Measurements from ENCODE around the gene TNFSF10. TPM values are rescaled to one million over a fixed set of nuclear protein-coding genes. Genes with fewer than 3 reads are reported as not detected.
A peak's percentile ranks its signal among the peaks of the same experiment; 100 is the strongest.

TNFSF10 gene
- total RNA-seq, 4 donors from 2014 or later, result 23.3 to 31.4 (median 27.7) TPM

DNA sequence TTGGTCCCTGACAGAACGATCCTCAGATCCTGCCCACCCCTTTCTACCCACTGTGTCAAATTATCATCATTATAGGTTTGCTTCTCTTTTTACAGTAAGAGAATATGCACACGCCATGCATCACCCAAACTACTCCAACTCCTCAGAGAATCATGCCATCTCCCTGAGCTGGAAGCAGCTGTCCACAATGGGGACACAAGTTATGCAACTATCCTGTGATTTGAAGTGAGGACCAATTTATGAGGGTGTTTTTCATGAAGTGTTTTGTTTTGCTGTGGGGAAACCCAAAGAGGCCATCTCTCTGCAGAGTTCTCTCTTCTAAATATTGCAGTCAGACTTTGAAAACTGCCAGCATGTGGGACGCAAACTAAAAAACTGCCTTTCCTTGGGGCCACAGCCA lies 35.8 kb upstream of the TNFSF10 start:
- TF ChIP-seq, protein P1, sequence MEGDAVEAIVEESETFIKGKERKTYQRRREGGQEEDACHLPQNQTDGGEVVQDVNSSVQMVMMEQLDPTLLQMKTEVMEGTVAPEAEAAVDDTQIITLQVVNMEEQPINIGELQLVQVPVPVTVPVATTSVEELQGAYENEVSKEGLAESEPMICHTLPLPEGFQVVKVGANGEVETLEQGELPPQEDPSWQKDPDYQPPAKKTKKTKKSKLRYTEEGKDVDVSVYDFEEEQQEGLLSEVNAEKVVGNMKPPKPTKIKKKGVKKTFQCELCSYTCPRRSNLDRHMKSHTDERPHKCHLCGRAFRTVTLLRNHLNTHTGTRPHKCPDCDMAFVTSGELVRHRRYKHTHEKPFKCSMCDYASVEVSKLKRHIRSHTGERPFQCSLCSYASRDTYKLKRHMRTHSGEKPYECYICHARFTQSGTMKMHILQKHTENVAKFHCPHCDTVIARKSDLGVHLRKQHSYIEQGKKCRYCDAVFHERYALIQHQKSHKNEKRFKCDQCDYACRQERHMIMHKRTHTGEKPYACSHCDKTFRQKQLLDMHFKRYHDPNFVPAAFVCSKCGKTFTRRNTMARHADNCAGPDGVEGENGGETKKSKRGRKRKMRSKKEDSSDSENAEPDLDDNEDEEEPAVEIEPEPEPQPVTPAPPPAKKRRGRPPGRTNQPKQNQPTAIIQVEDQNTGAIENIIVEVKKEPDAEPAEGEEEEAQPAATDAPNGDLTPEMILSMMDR (IDR thresholded peaks at IDR 0.05), result no peak
- TF ChIP-seq POLR2AphosphoS5 (IDR thresholded peaks at IDR 0.05) (peak; percentile 16 to 29), EP300 (IDR thresholded peaks at IDR 0.05) (no peak), POLR2A (IDR thresholded peaks at IDR 0.05; ENCODE audit: low read depth) (no peak)
- Histone ChIP-seq H3K4me1 (peaks cover 25 to 64% (median 39%) of the 10 kb centered on the region in 4 donors), H3K36me3 (no peaks in the 10 kb centered on the region), H3K27ac (replicated peaks in 1 of 4) (peak overlapping the region; percentile 19 to 56 (median 38)), H3K4me3 (no peak overlapping the region), H3K9me3 (no peaks in the 10 kb centered on the region), H3K27me3 (no peaks in the 10 kb centered on the region)
- no peak for DNase-seq (ENCODE audit: extremely low spot score)
- intact Hi-C loops (cut with DNase I), result no loop called here
- 80% methylated on average over 3 of the region's 3 CpGs for WGBS

- WGBS, result 73% methylated on average over 3 of the region's 3 CpGs
- H3K4me1 ChIP-seq, result peaks cover 15 to 50% (median 28%) of the 10 kb centered on the region in 4 donors
- intact Hi-C loops (cut with DNase I), result no loop called here
- H3K36me3 ChIP-seq, result no peaks in the 10 kb centered on the region
- no peak overlapping the region for H3K4me3 ChIP-seq
- H3K27me3 ChIP-seq, result no peaks in the 10 kb centered on the region
- H3K9me3 ChIP-seq, result no peaks in the 10 kb centered on the region
- peak overlapping the region; percentile 18 to 69 (median 62) for H3K27ac ChIP-seq (replicated peaks in 1 of 4)
- no peak for DNase-seq (ENCODE audit: extremely low spot score)
- TF ChIP-seq POLR2A (IDR thresholded peaks at IDR 0.05; ENCODE audit: low read depth) (no peak), POLR2AphosphoS5 (IDR thresholded peaks at IDR 0.05) (no peak), EP300 (IDR thresholded peaks at IDR 0.05) (no peak)
- TF ChIP-seq, protein P1 (IDR thresholded peaks at IDR 0.05), result no peak
These were observed 34.4 kb upstream of the TNFSF10 start for GRCh38 chr3:172557515-172558220.

DNA sequence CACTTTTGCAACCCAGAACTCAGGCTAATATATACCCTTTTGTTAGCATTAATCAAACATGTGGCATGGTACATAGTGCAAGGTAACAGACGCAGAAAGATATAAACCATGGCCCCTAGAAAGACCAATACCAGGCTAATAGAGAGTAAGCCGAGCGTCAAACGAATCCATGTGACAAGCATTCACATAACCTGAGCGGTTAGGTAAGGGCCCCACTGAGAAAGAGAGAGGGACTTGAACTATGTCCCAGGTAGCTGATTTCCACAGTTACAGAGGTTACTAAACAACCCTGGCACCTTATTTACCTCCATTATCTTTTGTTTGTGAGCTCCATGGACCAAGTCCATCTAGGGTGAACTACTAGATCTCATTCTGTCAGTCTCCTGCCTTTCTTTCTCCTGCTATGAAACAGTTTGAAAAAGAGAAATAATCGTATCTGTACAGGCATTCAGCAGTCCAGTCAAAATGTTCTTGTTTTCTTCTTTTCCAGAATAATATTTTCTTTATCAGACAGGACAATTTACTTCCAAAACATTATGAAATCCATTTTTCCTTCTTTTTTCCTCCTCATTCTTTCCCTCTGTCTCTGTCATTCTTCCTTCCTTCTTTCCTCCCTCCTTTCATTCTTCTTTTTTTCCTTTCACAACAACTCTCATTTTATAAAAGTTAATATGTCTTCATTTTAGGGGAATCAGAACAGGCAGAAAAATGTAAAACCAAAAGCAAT lies 30.5 kb upstream of the TNFSF10 start:
- no peak overlapping the region for H3K4me3 ChIP-seq
- H3K27me3 ChIP-seq, result no peaks in the 10 kb centered on the region
- no peak overlapping the region for H3K27ac ChIP-seq (replicated peaks in 1 of 4)
- DNase-seq (ENCODE audit: extremely low spot score), result no peak
- WGBS, result 95% methylated on average over 6 of the region's 6 CpGs
- intact Hi-C loops (cut with DNase I), result no loop called here
- peaks cover 5 to 28% (median 14%) of the 10 kb centered on the region in 4 donors for H3K4me1 ChIP-seq
- TF ChIP-seq POLR2A (IDR thresholded peaks at IDR 0.05; ENCODE audit: low read depth) (no peak), EP300 (IDR thresholded peaks at IDR 0.05) (no peak), POLR2AphosphoS5 (IDR thresholded peaks at IDR 0.05) (no peak)
- TF ChIP-seq, protein P1 (IDR thresholded peaks at IDR 0.05), result no peak
- H3K36me3 ChIP-seq, result no peaks in the 10 kb centered on the region
- no peaks in the 10 kb centered on the region for H3K9me3 ChIP-seq

GRCh38 chr3:172552607-172553006 lies 29.4 kb upstream of the TNFSF10 start:
- Histone ChIP-seq H3K27me3 (no peaks in the 10 kb centered on the region), H3K9me3 (no peaks in the 10 kb centered on the region), H3K27ac (replicated peaks in 1 of 4) (no peak overlapping the region), H3K4me3 (no peak overlapping the region), H3K36me3 (no peaks in the 10 kb centered on the region), H3K4me1 (peaks cover 5 to 23% (median 10%) of the 10 kb centered on the region in 4 donors)
- no peak for TF ChIP-seq POLR2A (IDR thresholded peaks at IDR 0.05; ENCODE audit: low read depth)
- TF ChIP-seq POLR2AphosphoS5 (IDR thresholded peaks at IDR 0.05), result no peak
- TF ChIP-seq EP300 (IDR thresholded peaks at IDR 0.05), result no peak
- TF ChIP-seq, protein P1 (IDR thresholded peaks at IDR 0.05), result no peak
- DNase-seq (ENCODE audit: extremely low spot score), result no peak
- intact Hi-C loops (cut with DNase I), result no loop called here

All from esophagus muscularis mucosa (tissue), 4 donors.